ENCODE measurements around the gene SDCBP2. TPM values are rescaled to one million over a fixed set of nuclear protein-coding genes. Genes with fewer than 3 reads are reported as not detected.
A peak's percentile ranks its signal among the peaks of the same experiment; 100 is the strongest.

SDCBP2 gene
- total RNA-seq, 1 donor from 2014 or later, result 10.9 TPM

- Histone ChIP-seq H3K9me3 (no peaks in the 10 kb centered on the region), H3K27ac (no peak overlapping the region), H3K27me3 (no peaks in the 10 kb centered on the region), H3K4me3 (no peak overlapping the region), H3K36me3 (no peaks in the 10 kb centered on the region), H3K4me1 (peaks cover 5% of the 10 kb centered on the region)
- TF ChIP-seq CTCF (IDR thresholded peaks at IDR 0.05), result no peak
- intact Hi-C loops (cut with DNase I), result no loop called here
- no peak for ATAC-seq
- DNase-seq, result no peak
These were observed 47.5 kb downstream of the SDCBP2 start for GRCh38 chr20:1281279-1282057.

GRCh38 chr20:1280195-1281102 lies 48.5 kb downstream of the SDCBP2 start:
- no peak overlapping the region for H3K4me3 ChIP-seq
- no peak overlapping the region for H3K27ac ChIP-seq
- H3K9me3 ChIP-seq, result no peaks in the 10 kb centered on the region
- H3K27me3 ChIP-seq, result no peaks in the 10 kb centered on the region
- intact Hi-C loops (cut with DNase I), result no loop called here
- no peak for TF ChIP-seq CTCF (IDR thresholded peaks at IDR 0.05)
- peaks cover 5% of the 10 kb centered on the region for H3K4me1 ChIP-seq
- DNase-seq (no peak), ATAC-seq (peak; percentile 28)
- H3K36me3 ChIP-seq, result no peaks in the 10 kb centered on the region

- H3K9me3 ChIP-seq, result no peaks in the 10 kb centered on the region
- DNase-seq (no peak), ATAC-seq (no peak)
- intact Hi-C loops (cut with DNase I), result no loop called here
- peaks cover 5% of the 10 kb centered on the region for H3K4me1 ChIP-seq
- H3K36me3 ChIP-seq, result no peaks in the 10 kb centered on the region
- no peak for TF ChIP-seq CTCF (IDR thresholded peaks at IDR 0.05)
- no peak overlapping the region for H3K27ac ChIP-seq
- no peak overlapping the region for H3K4me3 ChIP-seq
- no peaks in the 10 kb centered on the region for H3K27me3 ChIP-seq
These were observed 49.9 kb downstream of the SDCBP2 start for GRCh38 chr20:1278993-1279392.

GRCh38 chr20:1277529-1278322 lies 51.2 kb downstream of the SDCBP2 start:
- no peak for ATAC-seq
- no peak for DNase-seq
- Histone ChIP-seq H3K27me3 (no peaks in the 10 kb centered on the region), H3K9me3 (no peaks in the 10 kb centered on the region), H3K4me3 (no peak overlapping the region), H3K4me1 (peaks cover 6% of the 10 kb centered on the region), H3K36me3 (no peaks in the 10 kb centered on the region), H3K27ac (no peak overlapping the region)
- TF ChIP-seq CTCF (IDR thresholded peaks at IDR 0.05), result no peak
- intact Hi-C loops (cut with DNase I), result no loop called here

GRCh38 chr20:1275919-1276318 lies 53.0 kb downstream of the SDCBP2 start:
- peaks cover 3% of the 10 kb centered on the region for H3K4me1 ChIP-seq
- no peaks in the 10 kb centered on the region for H3K27me3 ChIP-seq
- no peaks in the 10 kb centered on the region for H3K9me3 ChIP-seq
- intact Hi-C loops (cut with DNase I), result no loop called here
- H3K36me3 ChIP-seq, result no peaks in the 10 kb centered on the region
- H3K27ac ChIP-seq, result no peak overlapping the region
- no peak for ATAC-seq
- H3K4me3 ChIP-seq, result no peak overlapping the region
- TF ChIP-seq CTCF (IDR thresholded peaks at IDR 0.05), result no peak
- DNase-seq, result no peak

Data from upper lobe of right lung (tissue), 1 donor.